Activated CD4-positive, alpha-beta memory T cell treated with anti-CD3 and anti-CD28 coated beads for 36 hours (primary cell): ENCODE measurements around the gene FAT2. TPM values are rescaled to one million over a fixed set of nuclear protein-coding genes. Genes with fewer than 3 reads are reported as not detected.
"Not testable (repeated sequence)": the region's sequence is repeated elsewhere in the genome, so short reads cannot be mapped to it uniquely, and the experiment has no call there.

ENCODE experiments used
- CTCF ChIA-PET: fragments of 350-600 bp; sonication (Branson Sonifier 250); formaldehyde crosslinking; loops from one replicate; lab custom pipeline; 2021; ENCODE audit warnings: antibody characterized with exemption, inconsistent platforms; lab: Charles Lee
- POLR2A ChIA-PET: fragments of 350-600 bp; sonication (Branson Sonifier 250); formaldehyde crosslinking; loops from one replicate; lab custom pipeline; 2021; ENCODE audit warnings: antibody characterized with exemption; lab: Charles Lee
- DNase-seq: peaks from one replicate; pipeline ENCODE4 v3.0.0-alpha.2; 2020
- H3K27ac Mint-ChIP-seq: one replicate; pipeline ENCODE4 v1.8.0; 2021; ENCODE audit warnings: mixed read lengths
- H3K27me3 Mint-ChIP-seq: one replicate; pipeline ENCODE4 v1.8.0; 2021; ENCODE audit warnings: mixed read lengths
- H3K36me3 Mint-ChIP-seq: one replicate; pipeline ENCODE4 v1.8.0; 2021; ENCODE audit warnings: mixed read lengths
- H3K4me1 Mint-ChIP-seq: one replicate; pipeline ENCODE4 v1.8.0; 2021; ENCODE audit warnings: low read depth, mixed read lengths
- H3K4me3 Mint-ChIP-seq: one replicate; pipeline ENCODE4 v1.8.0; 2021; ENCODE audit warnings: mild to moderate bottlenecking, mixed read lengths
- H3K9me3 Mint-ChIP-seq: one replicate; pipeline ENCODE4 v1.8.0; 2021; ENCODE audit warnings: mixed read lengths
- intact Hi-C: fragments of 100-400 bp; cut with micrococcal nuclease; formaldehyde crosslinking; loops from one replicate; pipeline ENCODE4 v1.15.1; 2023
- total RNA-seq, 2 experiments: library from RNA; stranded (reverse); gene quantifications; one replicate each; pipeline ENCODE4 v1.2.3, GENCODE V29; 2021

FAT2 gene
- total RNA-seq, 2 experiments from 2014 or later: not detected

- POLR2A ChIA-PET: no interaction called here
- H3K36me3 Mint-ChIP-seq: no peaks in the 10 kb centered on the region
- intact Hi-C loops: no loop called here
- DNase-seq: no peak
- H3K27me3 Mint-ChIP-seq: no peaks in the 10 kb centered on the region
- H3K27ac Mint-ChIP-seq: no peak overlapping the region
- H3K9me3 Mint-ChIP-seq: peaks cover 1% of the 10 kb centered on the region
- CTCF ChIA-PET: no interaction called here
- H3K4me1 Mint-ChIP-seq: no peaks in the 10 kb centered on the region
- no peak overlapping the region for H3K4me3 Mint-ChIP-seq
Measured at GRCh38 chr5:151587796-151588555, 3.2 kb downstream of the FAT2 start.

DNA sequence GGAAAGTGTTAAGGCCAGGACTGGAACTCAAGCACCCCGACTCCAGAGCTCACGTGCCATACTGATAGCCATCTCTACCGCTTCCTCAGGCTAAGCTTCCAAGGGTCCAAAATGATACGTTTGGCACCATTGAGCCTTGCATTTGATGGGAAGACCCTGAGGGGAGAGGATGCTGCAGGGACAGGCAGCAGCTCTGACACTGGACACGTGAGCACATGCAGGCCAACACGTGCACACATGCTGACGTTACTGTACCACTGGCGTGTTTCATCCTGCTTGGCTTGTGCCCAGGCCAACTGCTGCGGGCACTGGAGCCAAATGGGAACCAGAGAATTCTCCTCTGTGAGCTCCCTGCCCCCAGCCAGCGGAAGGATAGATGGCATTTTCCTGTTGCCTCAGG, 5.2 kb downstream of the FAT2 start:
- Mint-ChIP-seq H3K27me3 (no peaks in the 10 kb centered on the region), H3K4me3 (no peak overlapping the region), H3K4me1 (no peaks in the 10 kb centered on the region), H3K36me3 (no peaks in the 10 kb centered on the region), H3K9me3 (peaks cover 2% of the 10 kb centered on the region), H3K27ac (no peak overlapping the region)
- DNase-seq: no peak
- POLR2A ChIA-PET: no interaction called here
- CTCF ChIA-PET: interaction anchor here (0.6 kb wide), 1 partner anchor 19 kb away, joined by 3 read pairs; no protein-coding TSS in a partner anchor
- intact Hi-C loops: no loop called here

GRCh38 chr5:151585344-151585743, 5.8 kb downstream of the FAT2 start:
- H3K4me3 Mint-ChIP-seq, H3K27ac Mint-ChIP-seq, H3K36me3 Mint-ChIP-seq, H3K4me1 Mint-ChIP-seq, intact Hi-C loops, H3K9me3 Mint-ChIP-seq, POLR2A ChIA-PET, H3K27me3 Mint-ChIP-seq, DNase-seq: not testable (repeated sequence)
- CTCF ChIA-PET: interaction anchor here (0.6 kb wide), 1 partner anchor 19 kb away, joined by 3 read pairs; no protein-coding TSS in a partner anchor

DNA sequence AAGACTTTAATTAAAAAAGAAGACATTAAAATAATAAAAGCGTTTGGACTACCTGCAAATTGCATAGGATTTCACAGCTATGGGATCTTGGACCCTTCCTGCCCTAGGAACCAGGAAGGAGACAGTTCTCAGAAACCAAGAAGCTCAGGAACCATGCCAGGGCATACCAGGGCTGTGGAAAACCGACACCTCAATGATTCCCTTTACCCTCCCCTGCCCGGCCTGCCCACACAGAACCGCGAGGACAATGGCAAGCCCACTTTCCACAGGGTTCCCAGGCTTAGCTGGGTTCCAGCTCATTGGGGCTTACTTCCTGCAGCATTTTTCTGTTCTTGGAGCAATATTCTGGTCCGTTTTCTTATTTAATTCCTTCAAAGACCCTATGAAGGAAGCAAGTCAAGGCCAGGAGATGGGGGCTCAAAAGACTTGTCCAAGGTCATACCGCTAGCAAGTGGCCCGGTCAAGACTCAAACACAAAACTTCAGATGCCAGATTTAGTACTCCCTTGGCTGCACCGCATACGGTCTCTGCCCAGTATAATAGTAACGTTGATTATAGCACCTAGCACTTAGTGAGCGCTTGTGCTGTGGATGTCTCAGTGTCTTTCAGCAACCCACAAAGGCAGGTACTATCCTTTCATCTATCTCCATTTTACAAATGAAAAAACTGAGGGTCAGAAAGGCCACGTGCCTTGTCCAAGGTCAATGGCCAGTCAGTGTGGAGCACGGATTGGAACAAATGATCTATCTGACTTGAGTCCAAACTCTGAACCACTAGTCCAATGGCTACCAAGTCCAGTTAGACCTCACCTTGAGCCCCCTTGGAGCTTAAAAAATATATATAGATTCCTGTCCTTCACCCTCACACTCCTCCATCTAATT, 6.8 kb downstream of the FAT2 start:
- no peaks in the 10 kb centered on the region for H3K36me3 Mint-ChIP-seq
- ChIA-PET CTCF (no interaction called here), POLR2A (no interaction called here)
- no peak overlapping the region for H3K4me3 Mint-ChIP-seq
- H3K27ac Mint-ChIP-seq: no peak overlapping the region
- no peaks in the 10 kb centered on the region for H3K4me1 Mint-ChIP-seq
- peaks cover 2% of the 10 kb centered on the region for H3K9me3 Mint-ChIP-seq
- intact Hi-C loops: no loop called here
- no peak for DNase-seq
- no peaks in the 10 kb centered on the region for H3K27me3 Mint-ChIP-seq

DNA sequence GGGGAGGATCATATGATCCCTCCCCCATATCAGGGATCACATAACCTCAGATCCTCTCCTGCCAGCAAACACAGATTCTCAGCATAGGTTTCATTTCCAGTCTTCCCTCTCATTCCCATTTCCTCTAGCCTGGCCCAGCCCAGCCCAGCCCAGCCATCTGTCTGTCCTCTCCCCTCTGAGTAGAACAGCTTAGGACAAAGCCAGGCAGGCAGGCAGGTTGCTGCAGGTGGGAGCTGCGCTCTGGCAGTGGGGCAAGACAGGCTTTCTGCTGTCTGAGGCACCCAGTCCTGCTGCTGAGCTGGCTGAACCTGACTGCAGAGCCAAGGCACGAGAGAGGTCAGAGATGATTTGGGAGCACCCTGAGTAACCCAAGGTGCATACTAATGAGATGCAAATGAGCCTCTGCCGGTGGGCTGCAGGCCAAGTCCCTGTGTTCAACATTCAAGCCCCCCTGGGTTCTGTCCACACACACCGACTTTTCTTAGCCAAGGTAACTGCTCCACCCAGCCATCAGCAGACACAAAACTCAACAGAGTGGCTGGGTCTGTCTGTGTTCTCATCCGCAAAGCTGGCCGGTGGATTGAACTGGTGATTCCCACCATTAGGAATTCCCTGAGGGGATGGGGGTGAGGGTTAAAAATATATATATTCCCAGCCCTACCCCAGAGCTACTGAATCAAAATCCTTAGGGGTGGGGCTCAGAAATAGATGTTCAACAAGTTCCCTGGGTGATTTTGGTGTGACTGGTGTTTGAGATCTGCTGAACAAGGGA, 9.1 kb downstream of the FAT2 start:
- peaks cover 8% of the 10 kb centered on the region for H3K4me1 Mint-ChIP-seq
- H3K27ac Mint-ChIP-seq: no peak overlapping the region
- H3K27me3 Mint-ChIP-seq: no peaks in the 10 kb centered on the region
- intact Hi-C loops: no loop called here
- POLR2A ChIA-PET: no interaction called here
- CTCF ChIA-PET: interaction anchor here (1.4 kb wide), 1 partner anchor 69 kb away, joined by 3 read pairs; no protein-coding TSS in a partner anchor
- peaks cover 2% of the 10 kb centered on the region for H3K9me3 Mint-ChIP-seq
- no peak overlapping the region for H3K4me3 Mint-ChIP-seq
- no peak for DNase-seq
- H3K36me3 Mint-ChIP-seq: no peaks in the 10 kb centered on the region

DNA sequence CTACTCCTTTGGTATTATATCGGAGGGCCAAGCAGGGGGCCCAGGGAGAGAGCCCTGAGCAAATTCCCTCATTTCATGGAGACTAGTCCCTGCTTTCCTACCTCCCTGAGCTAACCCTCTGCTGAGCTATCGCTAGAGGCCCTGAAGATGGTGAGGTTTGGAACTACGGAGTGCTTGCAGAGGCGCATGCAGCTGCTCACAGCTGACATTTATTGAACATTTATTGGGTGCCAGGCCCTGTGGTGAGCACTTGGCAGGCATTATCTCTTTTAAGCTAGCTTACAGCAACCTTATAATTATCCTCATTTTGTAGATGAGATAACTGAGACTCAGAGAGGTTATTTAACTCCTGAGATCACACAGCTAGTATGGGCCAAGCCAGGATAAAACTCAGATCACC, 9.8 kb downstream of the FAT2 start:
- peaks cover 2% of the 10 kb centered on the region for H3K9me3 Mint-ChIP-seq
- no peaks in the 10 kb centered on the region for H3K36me3 Mint-ChIP-seq
- no peak for DNase-seq
- peaks cover 8% of the 10 kb centered on the region for H3K4me1 Mint-ChIP-seq
- no peak overlapping the region for H3K27ac Mint-ChIP-seq
- no peak overlapping the region for H3K4me3 Mint-ChIP-seq
- ChIA-PET POLR2A (no interaction called here), CTCF (interaction anchor here (1.4 kb wide), 1 partner anchor 69 kb away, joined by 3 read pairs; no protein-coding TSS in a partner anchor)
- no peaks in the 10 kb centered on the region for H3K27me3 Mint-ChIP-seq
- intact Hi-C loops: no loop called here

GRCh38 chr5:151580858-151581257, 10.3 kb downstream of the FAT2 start:
- Mint-ChIP-seq H3K4me1 (peaks cover 8% of the 10 kb centered on the region), H3K36me3 (no peaks in the 10 kb centered on the region), H3K27ac (no peak overlapping the region), H3K4me3 (no peak overlapping the region), H3K9me3 (peaks cover 2% of the 10 kb centered on the region), H3K27me3 (no peaks in the 10 kb centered on the region)
- ChIA-PET CTCF (no interaction called here), POLR2A (no interaction called here)
- intact Hi-C loops: no loop called here
- DNase-seq: no peak

DNA sequence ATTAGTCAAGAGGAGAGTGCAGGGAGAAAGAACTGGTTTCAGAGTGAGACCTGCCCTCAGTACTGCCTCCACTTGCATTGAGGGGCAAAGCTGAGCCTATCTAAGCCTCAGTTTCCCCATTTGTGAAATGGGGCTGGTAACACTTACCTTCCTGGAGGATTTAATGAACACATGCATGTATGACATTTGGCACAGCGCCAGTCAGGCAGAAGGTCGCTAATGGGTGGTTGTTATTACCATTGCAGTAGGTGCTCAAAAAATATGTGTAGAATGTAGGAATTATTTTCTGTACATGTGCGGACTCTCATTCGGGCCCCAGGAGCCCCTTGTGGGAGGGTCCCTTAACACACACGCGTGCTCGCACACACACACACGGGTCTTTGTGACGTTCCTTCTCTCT, 10.9 kb downstream of the FAT2 start:
- CTCF ChIA-PET: interaction anchor here (1.1 kb wide), 1 partner anchor 72 kb away, joined by 3 read pairs; no protein-coding TSS in a partner anchor
- no peaks in the 10 kb centered on the region for H3K36me3 Mint-ChIP-seq
- no peak overlapping the region for H3K27ac Mint-ChIP-seq
- H3K9me3 Mint-ChIP-seq: peaks cover 2% of the 10 kb centered on the region
- intact Hi-C loops: no loop called here
- POLR2A ChIA-PET: no interaction called here
- no peak for DNase-seq
- H3K27me3 Mint-ChIP-seq: no peaks in the 10 kb centered on the region
- H3K4me1 Mint-ChIP-seq: peaks cover 8% of the 10 kb centered on the region
- no peak overlapping the region for H3K4me3 Mint-ChIP-seq

- POLR2A ChIA-PET: not testable (repeated sequence)
Measured at GRCh38 chr5:151579146-151579545, 12.0 kb downstream of the FAT2 start.

GRCh38 chr5:151578326-151579025, 12.7 kb downstream of the FAT2 start:
- Mint-ChIP-seq H3K9me3 (peaks cover 2% of the 10 kb centered on the region), H3K4me1 (peaks cover 8% of the 10 kb centered on the region), H3K4me3 (no peak overlapping the region), H3K27ac (no peak overlapping the region), H3K27me3 (no peaks in the 10 kb centered on the region), H3K36me3 (no peaks in the 10 kb centered on the region)
- POLR2A ChIA-PET: no interaction called here
- CTCF ChIA-PET: no interaction called here
- intact Hi-C loops: no loop called here
- DNase-seq: no peak

More at GRCh38 chr5:151579146-151579545, 12.0 kb downstream of the FAT2 start:
- intact Hi-C loops, H3K27me3 Mint-ChIP-seq, H3K36me3 Mint-ChIP-seq, H3K27ac Mint-ChIP-seq, H3K4me3 Mint-ChIP-seq, DNase-seq, H3K4me1 Mint-ChIP-seq, H3K9me3 Mint-ChIP-seq: not testable (repeated sequence)
- CTCF ChIA-PET: interaction anchor here (1.1 kb wide), 1 partner anchor 73 kb away, joined by 3 read pairs; no protein-coding TSS in a partner anchor

DNA sequence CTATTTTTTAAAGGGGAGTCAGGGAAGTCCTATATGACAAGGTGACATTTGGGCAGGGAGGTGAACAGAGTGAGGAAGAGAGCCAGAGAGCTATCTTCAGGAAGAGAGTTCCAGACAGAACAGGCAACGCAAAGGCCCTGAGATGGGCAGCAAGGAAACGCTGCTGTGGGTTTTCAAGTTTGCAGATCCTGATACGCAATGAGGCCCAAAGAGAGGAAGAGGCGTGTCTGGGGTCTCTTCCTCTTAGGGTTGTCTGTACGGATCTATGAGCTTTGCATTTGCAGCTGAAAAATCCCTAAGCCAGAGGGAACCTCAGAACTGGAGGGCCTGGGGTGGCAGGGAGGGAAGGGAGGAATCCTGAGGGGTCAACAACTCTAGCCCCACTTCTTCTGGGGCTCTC, 13.6 kb downstream of the FAT2 start:
- ChIA-PET POLR2A (no interaction called here), CTCF (no interaction called here)
- Mint-ChIP-seq H3K27ac (no peak overlapping the region), H3K9me3 (no peaks in the 10 kb centered on the region), H3K4me1 (peaks cover 8% of the 10 kb centered on the region), H3K36me3 (no peaks in the 10 kb centered on the region), H3K4me3 (no peak overlapping the region), H3K27me3 (peaks cover 2% of the 10 kb centered on the region)
- intact Hi-C loops: no loop called here
- no peak for DNase-seq
